Right lobe of liver (tissue), 6 donors: ENCODE data around the gene ASAP3. TPM values are rescaled to one million over a fixed set of nuclear protein-coding genes. Genes with fewer than 3 reads are reported as not detected.

Source experiments
- ATAC-seq, 4 donors: fragments of 200-7000 bp; cut with Tn5 transposase; one replicate each; pipeline ENCODE4 v1.9.1; 2020; ENCODE audit warnings: mild to moderate bottlenecking in 4 of 4, moderate library complexity in 4 of 4
- DNase-seq, 3 donors: peaks; one replicate each; pipeline ENCODE4 v3.0.0-alpha.2; 2020
- H3K27ac ChIP-seq, 3 donors: fragments of 200-600 bp; one replicate each; pipeline ENCODE4 v1.8.0; 2022
- H3K27me3 ChIP-seq, 2 donors: fragments of 200-600 bp; one replicate each; pipeline ENCODE4 v1.8.0; 2022
- H3K36me3 ChIP-seq, 4 donors: fragments of 200-600 bp; sonication (generic) in 1 of 4; one replicate each; pipeline versions ENCODE4 v1.5.1 to v1.8.0; 2017 to 2022; ENCODE audit warnings: control low read depth in 1 of 4
- H3K4me1 ChIP-seq, 4 donors: fragments of 200-600 bp; sonication (generic) in 1 of 4; one replicate each; pipeline versions ENCODE4 v1.5.1 to v1.8.0; 2017 to 2022; ENCODE audit warnings: control low read depth in 1 of 4
- H3K4me3 ChIP-seq, 3 donors: fragments of 200-600 bp; one replicate each; pipeline ENCODE4 v1.8.0; 2022
- H3K9me3 ChIP-seq, 4 donors: fragments of 200-600 bp; sonication (generic) in 1 of 4; one replicate each; pipeline versions ENCODE4 v1.5.1 to v1.8.0; 2017 to 2022; ENCODE audit warnings: control low read depth in 1 of 4
- CTCF ChIP-seq, 4 donors: fragments of 200-600 bp in 3 of 4; fragments of 450-650 bp in 1 of 4; IDR thresholded peaks; one replicate each; pipeline versions ENCODE4 v1.5.1 to v1.8.0; 2016 to 2022; ENCODE audit warnings: antibody characterized with exemption in 4 of 4, mild to moderate bottlenecking in 2 of 4
- POLR2A ChIP-seq: fragments of 450-650 bp; IDR thresholded peaks from one replicate; pipeline ENCODE4 v1.6.1; 2017; ENCODE audit warnings: antibody characterized with exemption, mild to moderate bottlenecking
- WGBS: methylation state at CpG from one replicate; pipeline ENCODE4 v1.1.6; 2018; ENCODE audit warnings: low coverage, low lambda C conversion rate; ENCODE audit not compliant: insufficient coverage; ENCODE audit errors: missing lambda C conversion rate; 5-methylcytosine and 5-hydroxymethylcytosine counted together
- intact Hi-C, 2 donors: fragments of 100-400 bp; cut with DNase I; formaldehyde crosslinking; loops; one replicate each; pipeline versions ENCODE4 v1.11.2 to v1.14.1; 2022
- total RNA-seq, 6 experiments: library from RNA; depleted of rRNA in 2 of 6; stranded (reverse); fragments of >200 nt in 2 of 6; fragmentation: NEBNext Ultra II Directional in 3 of 6; extraction: Animal tissue kit (Norgen Biotek cat#: 25700) in 3 of 6; gene quantifications; one replicate each; pipeline versions ENCODE4 v1.1.0 to v1.2.4, GENCODE V29; 2016 to 2023
- donor health status: DM: no; HTN: yes; CAD: no.
- donor health status: DM: no; HTN: no; CAD: no.
- donor health status: DM: no; HTN: no; CAD: no.
- donor health status: DM: no; HTN: yes; CAD: no.
- donor health status: DM: no; HTN: yes; CAD: no.

ASAP3 gene
- total RNA-seq, 6 experiments from 2014 or later: 12.3 to 22.1 (median 16.6) TPM

- WGBS: 43% methylated on average over 4 of the region's 4 CpGs
- ATAC-seq (peak; percentile 43 to 48 (median 45)), DNase-seq (no peak)
- Histone ChIP-seq H3K27ac (peak overlapping the region; percentile 72 to 89 (median 72)), H3K9me3 (no peaks in the 10 kb centered on the region), H3K27me3 (no peaks in the 10 kb centered on the region), H3K4me1 (peaks cover 0 to 59% (median 29%) of the 10 kb centered on the region in 4 donors), H3K36me3 (no peaks in the 10 kb centered on the region), H3K4me3 (no peak overlapping the region)
- TF ChIP-seq CTCF (IDR thresholded peaks at IDR 0.05): no peak
- no peak for TF ChIP-seq POLR2A
- intact Hi-C loops: no loop called here
Observed at GRCh38 chr1:23471473-23472075, 12.4 kb downstream of the ASAP3 start.

GRCh38 chr1:23470282-23471070, 13.5 kb downstream of the ASAP3 start:
- intact Hi-C loops: no loop called here
- peaks cover 0 to 48% (median 26%) of the 10 kb centered on the region in 4 donors for H3K4me1 ChIP-seq
- TF ChIP-seq POLR2A (no peak), CTCF (IDR thresholded peaks at IDR 0.05) (no peak)
- H3K27ac ChIP-seq: peak overlapping the region in 2 of 3 donors; percentile 72 to 89
- H3K9me3 ChIP-seq: no peaks in the 10 kb centered on the region
- 19% methylated on average over 3 of the region's 12 CpGs for WGBS
- no peaks in the 10 kb centered on the region for H3K36me3 ChIP-seq
- DNase-seq (peak in 1 of 3 donors; percentile 75), ATAC-seq (peak in 3 of 4 donors; percentile 4 to 43 (median 5))
- H3K27me3 ChIP-seq: no peaks in the 10 kb centered on the region
- H3K4me3 ChIP-seq: no peak overlapping the region

- no peaks in the 10 kb centered on the region for H3K9me3 ChIP-seq
- no peaks in the 10 kb centered on the region for H3K36me3 ChIP-seq
- no peak for ATAC-seq
- DNase-seq: no peak
- no peaks in the 10 kb centered on the region for H3K27me3 ChIP-seq
- H3K4me3 ChIP-seq: no peak overlapping the region
- no peak overlapping the region for H3K27ac ChIP-seq
- intact Hi-C loops: no loop called here
- no peak for TF ChIP-seq CTCF (IDR thresholded peaks at IDR 0.05)
- TF ChIP-seq POLR2A: no peak
- WGBS: 77% methylated on average over 2 of the region's 5 CpGs
- peaks cover 0 to 38% (median 19%) of the 10 kb centered on the region in 4 donors for H3K4me1 ChIP-seq
Observed at GRCh38 chr1:23469372-23469982, 14.5 kb downstream of the ASAP3 start.

GRCh38 chr1:23466423-23466989, 17.5 kb downstream of the ASAP3 start:
- Histone ChIP-seq H3K27ac (no peak overlapping the region), H3K27me3 (no peaks in the 10 kb centered on the region), H3K36me3 (no peaks in the 10 kb centered on the region), H3K4me1 (peaks cover 0 to 14% (median 6%) of the 10 kb centered on the region in 4 donors), H3K4me3 (no peak overlapping the region), H3K9me3 (no peaks in the 10 kb centered on the region)
- TF ChIP-seq POLR2A: no peak
- TF ChIP-seq CTCF (IDR thresholded peaks at IDR 0.05): no peak
- DNase-seq: no peak
- no CpG with 5 or more reads among the region's 3 CpGs for WGBS
- intact Hi-C loops: no loop called here
- no peak for ATAC-seq
